Adrenal gland (tissue), 5 donors: ENCODE measurements around the gene SART3.

Experiments
- CTCF ChIP-seq, 6 experiments: fragments of 450-650 bp in 4 of 6; fragments of 200-600 bp in 2 of 6; sonication (generic) in 1 of 6; IDR thresholded peaks; 1 replicate in 5 of 6; 2 replicates in 1 of 6; pipeline versions ENCODE4 v1.5.1 to v1.8.0; 2016 to 2021; ENCODE audit warnings: antibody characterized with exemption in 6 of 6, mild to moderate bottlenecking in 2 of 6, moderate library complexity in 1 of 6
- POLR2A ChIP-seq, 2 donors: fragments of 450-650 bp; IDR thresholded peaks; one replicate each; pipeline ENCODE4 v1.6.1; 2017; ENCODE audit warnings: antibody characterized with exemption in 2 of 2, mild to moderate bottlenecking in 2 of 2, moderate library complexity in 1 of 2
- donor health status: DM: no; HTN: no; CAD: no.

DNA sequence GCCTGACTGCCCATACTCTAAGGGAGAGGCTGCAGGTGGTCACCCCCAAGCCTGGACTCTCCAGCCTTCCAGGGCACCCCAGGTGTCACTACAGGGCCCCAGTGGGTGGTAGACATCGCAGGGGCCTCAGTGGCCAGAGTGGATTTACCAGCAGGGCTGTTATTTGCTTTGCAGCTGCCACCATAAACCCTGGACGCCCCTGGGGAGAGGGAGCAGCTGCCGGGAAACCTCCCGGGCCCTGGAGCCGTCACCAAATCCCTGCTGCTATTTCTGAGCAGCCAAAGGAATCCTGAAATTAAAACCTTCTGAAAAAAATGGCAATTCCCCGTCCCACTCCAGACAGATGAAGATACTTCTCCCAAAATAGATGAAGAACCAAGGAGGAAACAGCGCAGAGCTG, 23.0 kb upstream of the SART3 start:
- TF ChIP-seq CTCF (IDR thresholded peaks at IDR 0.05): no peak
- TF ChIP-seq POLR2A (IDR thresholded peaks at IDR 0.05): no peak
